Adrenal gland (tissue), 12 donors: Measurements from ENCODE around the gene CTRB1. TPM values are rescaled to one million over a fixed set of nuclear protein-coding genes. Genes with fewer than 3 reads are reported as not detected.
"Not testable (repeated sequence)": the region's sequence is repeated elsewhere in the genome, so short reads cannot be mapped to it uniquely, and the experiment has no call there.

Experiments
- DNase-seq, 7 donors: peaks; one replicate each; pipeline ENCODE4 v3.0.0-alpha.2; 2019 to 2020
- H3K27ac ChIP-seq, 5 donors: fragments of 200-600 bp; sonication (generic) in 4 of 5; 1 replicate in 3 of 5; 2 replicates in 2 of 5; pipeline versions ENCODE4 v1.5.1 to v1.8.0; 2016 to 2020; ENCODE audit warnings: mild to moderate bottlenecking in 1 of 5
- H3K27me3 ChIP-seq: fragments of 200-600 bp; 2 replicates; pipeline ENCODE4 v1.8.0; 2021
- H3K36me3 ChIP-seq, 2 donors: fragments of 200-600 bp; replicated peaks in 1 of 2; 1 replicate in 1 of 2; 2 replicates in 1 of 2; pipeline versions ENCODE4 v1.5.1 to v1.8.0; 2018 to 2022
- H3K4me1 ChIP-seq, 2 donors: fragments of 200-600 bp; replicated peaks in 1 of 2; 1 replicate in 1 of 2; 2 replicates in 1 of 2; pipeline versions ENCODE4 v1.5.1 to v1.8.0; 2018 to 2021
- H3K4me3 ChIP-seq, 4 donors: fragments of 200-600 bp; sonication (generic) in 3 of 4; one replicate each; pipeline ENCODE4 v1.5.1; 2016 to 2018
- H3K9me3 ChIP-seq, 3 donors: fragments of 200-600 bp; sonication (generic) in 1 of 3; replicated peaks in 1 of 3; 1 replicate in 2 of 3; 2 replicates in 1 of 3; pipeline versions ENCODE4 v1.5.1 to v1.8.0; 2016 to 2021
- POLR2A ChIP-seq, 2 donors: fragments of 450-650 bp; IDR thresholded peaks; one replicate each; pipeline ENCODE4 v1.6.1; 2017; ENCODE audit warnings: antibody characterized with exemption in 2 of 2, mild to moderate bottlenecking in 2 of 2, moderate library complexity in 1 of 2
- WGBS, 4 donors: extraction: QIAGEN DNeasy Blood & Tissue Kit in 2 of 4; methylation state at CpG; one replicate each; pipeline versions ENCODE4 v1.1.5 to v1.1.7; 2013 to 2017; 5-methylcytosine and 5-hydroxymethylcytosine counted together
- intact Hi-C, 2 donors: fragments of 100-400 bp; cut with DNase I; formaldehyde crosslinking; loops; one replicate each; pipeline versions ENCODE4 v1.14.1 to v1.15.0; 2022 to 2023
- polyA plus RNA-seq, 3 donors: library from polyadenylated mRNA; stranded (reverse); fragments of 200-250 nt in 2 of 3; fragments of 350-450 nt in 1 of 3; fragmentation: Illumina TruSeq in 1 of 3; extraction: RNeasy Lipid Tissue Mini Kit (QIAGEN cat#74804) in 1 of 3; gene quantifications; one replicate each; pipeline ENCODE4 v1.2.3, GENCODE V29; 2013 to 2014
- total RNA-seq, 9 donors: library from RNA; depleted of rRNA in 4 of 9; stranded (reverse); fragments of >200 nt in 4 of 9; fragments of 120-200 nt in 1 of 9; fragmentation: NEBNext Ultra II Directional in 1 of 9; extraction: Animal tissue kit (Norgen Biotek cat#: 25700) in 1 of 9; gene quantifications; one replicate each; pipeline versions ENCODE4 v1.1.0 to v1.2.4, GENCODE V29; 2013 to 2023
- TF ChIP-seq, protein P1 (sequence below), 6 experiments: fragments of 450-650 bp in 4 of 6; fragments of 200-600 bp in 2 of 6; sonication (generic) in 1 of 6; IDR thresholded peaks; 1 replicate in 5 of 6; 2 replicates in 1 of 6; pipeline versions ENCODE4 v1.5.1 to v1.8.0; 2016 to 2021; ENCODE audit warnings: antibody characterized with exemption in 6 of 6, mild to moderate bottlenecking in 2 of 6, moderate library complexity in 1 of 6
- donor health status: healthy with polysubstance abuse.
- donor health status: Bipolar disorder and iron deficiency.
- donor health status: DM: yes; HTN: yes; CAD: no.
- donor health status: DM: no; HTN: no; CAD: no.
- donor health status: DM: no; HTN: no; CAD: no.
- donor health status: DM: yes; HTN: yes; CAD: no.

Gene CTRB1
- total and polyA plus RNA-seq, 12 donors: 0.67 to 9.9 (median 2.0) TPM; not detected in 3

DNA sequence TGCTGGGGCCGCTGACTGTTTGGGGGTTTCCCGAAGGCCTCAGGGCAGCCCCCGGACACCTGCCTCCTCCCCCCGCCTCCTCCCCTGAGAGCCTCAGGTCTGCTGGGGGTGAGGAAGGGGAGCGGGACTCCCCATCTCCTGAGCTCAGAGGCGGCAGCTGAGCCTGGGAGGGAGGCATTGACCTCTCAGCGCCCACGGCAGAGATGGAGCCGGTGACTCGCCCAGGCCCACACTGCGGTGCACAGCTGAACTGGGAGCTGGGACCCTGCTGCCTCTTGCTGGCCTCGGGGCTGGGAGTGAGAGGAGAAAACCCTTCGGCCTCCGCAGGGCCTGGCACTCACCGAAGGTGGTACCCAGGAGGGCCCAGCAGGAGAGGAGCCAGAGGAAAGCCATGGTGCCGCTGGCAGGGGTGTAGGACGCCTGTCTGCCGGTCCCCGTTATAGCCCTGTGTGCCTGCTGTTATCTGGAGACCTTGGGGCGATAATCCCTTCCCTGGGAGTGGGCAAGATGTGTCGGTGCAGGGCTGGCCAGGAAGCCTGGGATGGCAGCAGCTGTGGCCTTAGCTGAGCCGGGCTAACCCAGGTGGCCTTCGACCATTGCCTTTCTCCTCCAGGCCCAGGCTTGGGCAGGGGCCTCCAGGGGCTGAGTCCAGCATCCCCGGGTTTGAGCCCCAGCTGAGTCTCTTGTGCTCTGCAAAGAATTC, 11.9 kb upstream of the CTRB1 start, which contains the start of gene CTRB2:
CTRB2 (minus strand) TSS at position 413 of the 703 bp plus-strand sequence; CDS start at position 393, 20 bp downstream.
- WGBS, 4 donors: 61 to 69% (median 68%) methylated on average over 7 to 24 of the region's 24 CpGs
- H3K4me3 ChIP-seq: no peak within 1 kb of the TSS

DNA sequence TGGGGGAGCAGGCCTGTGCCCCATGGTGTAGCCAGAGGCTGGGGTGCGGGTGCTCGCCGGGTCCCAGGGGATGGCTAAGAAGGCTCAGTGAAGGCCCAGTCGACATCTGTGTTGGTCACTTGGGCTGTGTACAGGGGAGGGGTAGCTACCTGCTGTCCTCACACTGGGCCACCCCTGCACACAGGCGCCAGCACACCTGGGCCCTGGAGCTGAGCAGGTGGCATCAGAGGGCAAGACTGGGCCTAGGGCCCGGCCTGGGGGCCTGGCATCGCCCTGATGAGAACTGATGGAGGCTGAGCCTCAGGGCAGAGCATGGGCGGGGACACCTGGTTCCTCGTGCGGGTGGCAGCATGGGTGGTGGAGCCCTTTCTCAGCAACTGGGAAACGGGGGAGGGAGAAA, 11.0 kb upstream of the CTRB1 start:
- intact Hi-C loops: loop anchor here in 1 of 2 donors (2.0 kb wide), 1 partner anchor 17 kb away; no protein-coding TSS in a partner anchor
- H3K27ac ChIP-seq: no peak overlapping the region
- no peaks in the 10 kb centered on the region for H3K9me3 ChIP-seq
- no peak overlapping the region for H3K4me3 ChIP-seq
- WGBS, 4 donors: 87 to 91% (median 90%) methylated on average over 9 to 11 of the region's 11 CpGs
- H3K27me3 ChIP-seq: no peaks in the 10 kb centered on the region
- H3K36me3 ChIP-seq: no peaks in the 10 kb centered on the region
- H3K4me1 ChIP-seq: no peaks in the 10 kb centered on the region
- no peak for TF ChIP-seq POLR2A (IDR thresholded peaks at IDR 0.05)
- TF ChIP-seq, protein P1, sequence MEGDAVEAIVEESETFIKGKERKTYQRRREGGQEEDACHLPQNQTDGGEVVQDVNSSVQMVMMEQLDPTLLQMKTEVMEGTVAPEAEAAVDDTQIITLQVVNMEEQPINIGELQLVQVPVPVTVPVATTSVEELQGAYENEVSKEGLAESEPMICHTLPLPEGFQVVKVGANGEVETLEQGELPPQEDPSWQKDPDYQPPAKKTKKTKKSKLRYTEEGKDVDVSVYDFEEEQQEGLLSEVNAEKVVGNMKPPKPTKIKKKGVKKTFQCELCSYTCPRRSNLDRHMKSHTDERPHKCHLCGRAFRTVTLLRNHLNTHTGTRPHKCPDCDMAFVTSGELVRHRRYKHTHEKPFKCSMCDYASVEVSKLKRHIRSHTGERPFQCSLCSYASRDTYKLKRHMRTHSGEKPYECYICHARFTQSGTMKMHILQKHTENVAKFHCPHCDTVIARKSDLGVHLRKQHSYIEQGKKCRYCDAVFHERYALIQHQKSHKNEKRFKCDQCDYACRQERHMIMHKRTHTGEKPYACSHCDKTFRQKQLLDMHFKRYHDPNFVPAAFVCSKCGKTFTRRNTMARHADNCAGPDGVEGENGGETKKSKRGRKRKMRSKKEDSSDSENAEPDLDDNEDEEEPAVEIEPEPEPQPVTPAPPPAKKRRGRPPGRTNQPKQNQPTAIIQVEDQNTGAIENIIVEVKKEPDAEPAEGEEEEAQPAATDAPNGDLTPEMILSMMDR (IDR thresholded peaks at IDR 0.05): no peak
- no peak for DNase-seq

More for the DNA sequence above, 11.9 kb upstream of the CTRB1 start, which contains the start of gene CTRB2:
- no peaks in the 10 kb centered on the region for H3K9me3 ChIP-seq
- intact Hi-C loops: loop anchor here (1.0 to 2.0 kb wide), 2 partner anchors 17 to 18 kb away; no protein-coding TSS in a partner anchor
- no peaks in the 10 kb centered on the region for H3K4me1 ChIP-seq
- H3K36me3 ChIP-seq: no peaks in the 10 kb centered on the region
- TF ChIP-seq, protein P1 (IDR thresholded peaks at IDR 0.05): no peak
- no peak for TF ChIP-seq POLR2A (IDR thresholded peaks at IDR 0.05)
- peak in 1 of 7 donors; percentile 32 for DNase-seq
- H3K27me3 ChIP-seq: no peaks in the 10 kb centered on the region
- H3K27ac ChIP-seq: no peak within 1 kb of the TSS

DNA sequence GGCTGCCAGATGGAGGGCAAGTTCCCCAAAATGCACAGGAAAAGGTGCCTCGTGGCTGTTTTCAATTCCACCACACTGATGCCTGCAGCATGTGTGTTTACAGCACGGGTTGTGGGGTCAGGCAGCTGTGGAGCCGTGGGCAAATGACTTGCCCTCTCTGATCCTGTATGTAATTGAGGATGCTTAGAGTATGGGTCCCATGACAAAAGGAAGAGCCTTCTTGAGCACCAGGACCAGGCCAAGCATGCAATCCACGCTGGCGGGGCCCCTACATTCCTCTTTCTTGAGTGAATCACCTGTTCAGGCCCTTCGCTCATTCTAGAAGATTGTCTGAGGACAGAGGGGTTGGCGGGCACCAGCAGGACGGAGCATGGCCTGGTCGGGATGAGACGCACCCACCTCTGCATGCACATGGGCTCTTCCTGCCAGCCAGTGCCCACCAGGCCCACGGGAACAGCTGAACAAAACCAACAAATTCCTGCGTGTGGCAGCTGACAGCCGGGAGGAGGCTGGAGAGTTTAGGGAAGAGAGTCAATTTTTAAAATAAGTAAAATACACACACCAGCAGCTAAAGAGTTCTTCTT, 10.5 kb upstream of the CTRB1 start:
- Histone ChIP-seq H3K9me3 (no peaks in the 10 kb centered on the region), H3K27me3 (no peaks in the 10 kb centered on the region), H3K36me3 (no peaks in the 10 kb centered on the region), H3K4me1 (no peaks in the 10 kb centered on the region), H3K4me3 (no peak overlapping the region), H3K27ac (no peak overlapping the region)
- intact Hi-C loops: no loop called here
- 83 to 87% (median 85%) methylated on average over 13 of the region's 13 CpGs for WGBS, 4 donors
- TF ChIP-seq POLR2A (IDR thresholded peaks at IDR 0.05): no peak
- TF ChIP-seq, protein P1 (IDR thresholded peaks at IDR 0.05): no peak
- DNase-seq: no peak

DNA sequence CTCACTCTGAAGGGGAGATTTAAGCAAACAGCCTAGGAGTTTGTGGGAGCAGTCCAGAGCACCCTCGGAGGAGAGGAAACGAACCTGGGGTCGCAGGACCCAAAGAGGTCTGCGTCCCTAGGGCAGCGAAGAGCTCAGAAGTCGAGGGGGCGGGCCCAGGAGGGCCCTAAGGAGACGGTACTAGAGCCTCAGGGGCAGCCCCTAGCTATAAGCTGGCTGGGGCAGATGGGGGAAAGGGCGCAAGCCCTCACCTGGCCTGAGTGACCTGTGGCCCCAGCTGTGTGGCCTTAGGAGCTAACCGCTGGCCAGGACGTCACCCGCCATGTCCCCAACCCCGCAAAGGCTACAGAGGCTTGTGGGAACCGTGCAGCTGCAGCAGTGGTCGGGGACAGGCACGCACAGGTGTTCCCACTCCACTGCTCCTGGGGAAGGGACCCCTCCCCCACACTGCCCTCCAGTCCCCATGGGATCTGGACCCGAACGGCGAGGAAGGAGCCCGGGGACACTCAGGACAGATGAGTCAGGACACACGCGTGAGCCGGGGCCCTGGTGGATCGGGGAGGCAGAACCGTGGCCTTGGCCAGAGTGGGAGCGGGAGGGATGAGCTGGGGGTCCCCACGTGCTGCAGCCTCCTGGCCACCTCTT, 9.8 kb upstream of the CTRB1 start:
- no peaks in the 10 kb centered on the region for H3K27me3 ChIP-seq
- H3K27ac ChIP-seq: no peak overlapping the region
- no peaks in the 10 kb centered on the region for H3K9me3 ChIP-seq
- 81 to 87% (median 86%) methylated on average over 15 to 27 of the region's 27 CpGs for WGBS, 4 donors
- H3K4me1 ChIP-seq: no peaks in the 10 kb centered on the region
- no peaks in the 10 kb centered on the region for H3K36me3 ChIP-seq
- DNase-seq: no peak
- TF ChIP-seq, protein P1 (IDR thresholded peaks at IDR 0.05): no peak
- no peak for TF ChIP-seq POLR2A (IDR thresholded peaks at IDR 0.05)
- intact Hi-C loops: no loop called here
- no peak overlapping the region for H3K4me3 ChIP-seq

DNA sequence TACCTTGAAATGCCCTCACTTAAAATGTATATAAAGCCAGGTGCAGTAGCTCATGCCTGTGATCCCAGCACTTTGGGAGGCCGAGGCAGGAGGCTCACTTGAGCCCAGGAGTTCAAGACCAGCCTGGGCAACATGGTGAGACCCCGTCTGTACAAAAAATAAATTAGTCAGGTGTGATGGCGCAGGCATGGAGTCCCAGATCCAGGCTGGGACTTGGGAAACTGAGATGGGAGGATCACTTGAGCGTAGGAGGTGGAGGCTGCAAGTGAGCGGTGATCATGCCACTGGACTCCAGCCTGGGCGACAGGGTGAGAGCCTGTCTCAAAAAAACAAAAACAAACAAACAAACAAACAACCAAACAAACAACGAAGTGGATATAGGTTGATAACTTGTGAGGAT, 9.3 kb upstream of the CTRB1 start:
- DNase-seq, H3K9me3 ChIP-seq, H3K27me3 ChIP-seq, intact Hi-C loops, H3K36me3 ChIP-seq, H3K27ac ChIP-seq, H3K4me3 ChIP-seq, H3K4me1 ChIP-seq: not testable (repeated sequence)
- WGBS, 4 donors: 84 to 92% (median 90%) methylated on average over 7 of the region's 7 CpGs
